RWPE1 (cell line): ENCODE measurements around the gene FAHD1.

ENCODE experiments used
- CTCF ChIA-PET: fragments of 350-600 bp; sonication (Branson Sonifier 250); formaldehyde crosslinking; extraction: SDS; loops from one replicate; lab custom pipeline; 2021; lab: Yijun Ruan, JAX
- POLR2A ChIA-PET: fragments of 400-600 bp; formaldehyde crosslinking; extraction: SDS; loops from one replicate; lab custom pipeline; 2020; ENCODE audit warnings: antibody characterized with exemption; ENCODE audit not compliant: low non-redundant PET; lab: Yijun Ruan, JAX
- DNase-seq: peaks from one replicate; pipeline ENCODE4 v3.0.0; 2012; ENCODE audit warnings: low spot score
- H3K27ac ChIP-seq: fragments of 450-650 bp; 2 replicates; pipeline ENCODE4 v1.5.1; 2017
- TF ChIP-seq, protein P1 (sequence below): fragments of 450-650 bp; conservative IDR thresholded peaks from 2 replicates; pipeline ENCODE4 v1.5.1; 2017; ENCODE audit warnings: low read depth, mild to moderate bottlenecking

The FAHD1 gene

DNA sequence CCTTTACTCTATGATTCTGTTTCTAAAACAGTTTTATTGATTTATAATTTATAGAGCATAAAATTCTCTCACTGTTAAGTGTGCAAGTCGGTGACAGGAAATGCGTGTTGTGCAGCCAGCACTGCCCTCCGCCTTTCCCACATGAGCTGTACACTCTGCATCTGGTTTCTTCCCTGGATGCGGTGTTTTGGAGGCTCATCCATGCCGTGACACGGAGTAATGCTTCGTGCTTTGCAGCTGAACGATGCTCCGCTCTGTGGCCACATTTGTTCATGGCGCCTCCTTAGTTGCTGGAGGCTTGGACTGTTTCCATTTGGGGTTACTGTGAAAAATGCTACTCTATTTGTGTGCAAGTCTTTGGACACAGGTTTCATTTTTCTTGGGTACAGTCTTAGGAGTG is 26.3 kb upstream of the FAHD1 start:
- CTCF ChIA-PET: interaction anchor here (0.6 kb wide), 1 partner anchor 470 kb away, joined by 3 read pairs; no protein-coding TSS in a partner anchor
- POLR2A ChIA-PET: no interaction called here
- no peak for DNase-seq
- H3K27ac ChIP-seq: no peak overlapping the region
- TF ChIP-seq, protein P1, sequence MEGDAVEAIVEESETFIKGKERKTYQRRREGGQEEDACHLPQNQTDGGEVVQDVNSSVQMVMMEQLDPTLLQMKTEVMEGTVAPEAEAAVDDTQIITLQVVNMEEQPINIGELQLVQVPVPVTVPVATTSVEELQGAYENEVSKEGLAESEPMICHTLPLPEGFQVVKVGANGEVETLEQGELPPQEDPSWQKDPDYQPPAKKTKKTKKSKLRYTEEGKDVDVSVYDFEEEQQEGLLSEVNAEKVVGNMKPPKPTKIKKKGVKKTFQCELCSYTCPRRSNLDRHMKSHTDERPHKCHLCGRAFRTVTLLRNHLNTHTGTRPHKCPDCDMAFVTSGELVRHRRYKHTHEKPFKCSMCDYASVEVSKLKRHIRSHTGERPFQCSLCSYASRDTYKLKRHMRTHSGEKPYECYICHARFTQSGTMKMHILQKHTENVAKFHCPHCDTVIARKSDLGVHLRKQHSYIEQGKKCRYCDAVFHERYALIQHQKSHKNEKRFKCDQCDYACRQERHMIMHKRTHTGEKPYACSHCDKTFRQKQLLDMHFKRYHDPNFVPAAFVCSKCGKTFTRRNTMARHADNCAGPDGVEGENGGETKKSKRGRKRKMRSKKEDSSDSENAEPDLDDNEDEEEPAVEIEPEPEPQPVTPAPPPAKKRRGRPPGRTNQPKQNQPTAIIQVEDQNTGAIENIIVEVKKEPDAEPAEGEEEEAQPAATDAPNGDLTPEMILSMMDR: no peak

GRCh38 chr16:1807626-1808025 is 19.4 kb upstream of the FAHD1 start:
- no peak overlapping the region for H3K27ac ChIP-seq
- CTCF ChIA-PET: interaction anchor here (0.7 kb wide), 1 partner anchor 100 kb away, joined by 3 read pairs; no protein-coding TSS in a partner anchor
- POLR2A ChIA-PET: no interaction called here
- TF ChIP-seq, protein P1: no peak
- no peak for DNase-seq

DNA sequence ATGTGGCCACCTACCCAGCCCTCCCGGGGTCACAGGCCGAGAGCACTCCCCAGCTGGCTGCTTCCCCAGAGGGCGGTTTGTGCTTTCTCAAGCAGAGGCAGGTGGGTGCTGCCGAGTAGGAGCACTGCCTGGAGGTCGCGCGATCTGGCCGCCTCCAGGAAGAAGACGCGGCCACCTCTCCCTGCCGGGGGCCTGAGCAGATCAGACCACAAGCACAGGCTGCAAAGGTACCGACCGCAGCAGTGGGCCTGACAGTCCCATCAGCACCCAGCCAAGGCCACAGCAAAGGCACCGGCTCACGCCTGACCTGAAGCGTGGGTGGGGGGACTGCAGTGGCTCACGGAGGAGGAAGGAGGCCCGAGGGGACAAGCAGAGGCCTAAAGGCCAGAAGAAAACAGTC is 18.3 kb upstream of the FAHD1 start:
- no peak for DNase-seq
- CTCF ChIA-PET: interaction anchor here (0.6 kb wide), 1 partner anchor 1133 kb away, joined by 3 read pairs; no protein-coding TSS in a partner anchor
- TF ChIP-seq, protein P1: no peak
- POLR2A ChIA-PET: no interaction called here
- H3K27ac ChIP-seq: no peak overlapping the region

DNA sequence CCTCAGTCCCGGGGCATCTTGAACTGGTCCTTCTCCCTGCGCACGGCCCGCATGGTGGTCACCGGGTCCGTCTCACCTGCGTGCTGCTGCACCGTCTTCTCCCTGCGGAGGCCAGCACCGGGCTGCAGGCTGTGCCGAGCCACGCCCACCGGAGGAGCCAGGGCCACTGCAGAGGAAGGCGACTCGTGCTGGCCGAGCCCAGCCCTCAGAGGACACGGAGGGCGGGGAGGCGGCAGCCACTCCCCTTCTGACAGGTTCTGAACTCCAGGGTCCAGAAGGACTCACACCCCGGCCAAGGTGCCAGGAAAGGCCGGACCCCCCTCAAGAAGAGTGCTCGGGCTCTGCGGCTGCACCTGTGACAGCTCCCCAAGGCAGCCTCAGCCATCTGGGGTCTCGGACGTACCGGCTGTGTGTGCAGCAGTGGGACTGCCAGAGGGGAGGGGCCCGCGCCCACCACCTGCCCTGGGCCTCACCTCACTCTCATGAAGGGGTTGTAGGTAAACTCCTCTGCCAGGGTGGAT is 17.7 kb upstream of the FAHD1 start:
- POLR2A ChIA-PET: no interaction called here
- TF ChIP-seq, protein P1: no peak
- CTCF ChIA-PET: no interaction called here

GRCh38 chr16:1810106-1810505 is 16.9 kb upstream of the FAHD1 start:
- CTCF ChIA-PET: interaction anchor here (0.7 kb wide), 1 partner anchor 113 kb away, joined by 3 read pairs; no protein-coding TSS in a partner anchor
- POLR2A ChIA-PET: no interaction called here
- no peak overlapping the region for H3K27ac ChIP-seq
- TF ChIP-seq, protein P1: no peak
- no peak for DNase-seq

More for the DNA sequence above, 17.7 kb upstream of the FAHD1 start:
- no peak for DNase-seq
- H3K27ac ChIP-seq: no peak overlapping the region

- ChIA-PET CTCF (interaction anchor here (0.7 kb wide), 1 partner anchor 113 kb away, joined by 3 read pairs; no protein-coding TSS in a partner anchor), POLR2A (no interaction called here)
- TF ChIP-seq, protein P1: no peak
- DNase-seq: no peak
- H3K27ac ChIP-seq: no peak overlapping the region
Measured at GRCh38 chr16:1810536-1810935, 16.5 kb upstream of the FAHD1 start.
